NCI-H1694 (cell line): ENCODE measurements around the gene CPO.

Source experiments
- DNase-seq: peaks from one replicate; lab custom pipeline; 2025; lab: John Stamatoyannopoulos, UW

The CPO gene

DNA sequence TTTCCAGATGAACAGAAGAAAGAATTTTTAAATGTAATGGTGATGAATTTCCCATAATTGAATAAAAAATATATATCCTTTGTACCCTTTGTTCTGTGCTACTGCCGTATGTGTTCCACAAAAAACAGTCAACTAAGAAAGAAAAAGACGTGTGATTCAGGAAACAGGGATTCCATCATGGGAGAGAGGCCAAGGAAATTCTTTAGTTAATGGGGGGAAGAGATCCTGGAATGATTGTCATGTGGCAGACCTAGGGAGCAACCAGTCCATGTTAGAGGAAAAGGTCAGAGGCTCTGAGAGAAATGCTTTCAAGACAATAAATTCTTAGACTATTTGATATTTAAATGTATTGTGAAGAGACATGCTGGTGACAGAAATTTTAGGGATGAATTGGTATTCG lies 76.6 kb downstream of the CPO start:
- no peak for DNase-seq
